K562 (cell line): ENCODE measurements around the gene ISYNA1. TPM values are rescaled to one million over a fixed set of nuclear protein-coding genes. Genes with fewer than 3 reads are reported as not detected.

Source experiments
- ATAC-seq: fragments of 200-7000 bp; cut with Tn5 transposase; 3 replicates; pipeline ENCODE4 v1.9.1; 2020; ENCODE audit warnings: moderate library complexity
- BruUV-seq: library from RNA; stranded (reverse); fragments of 400-500 nt; replicated peaks from 2 replicates; lab custom pipeline; 2021; lab: Mats Ljungman, UMichigan
- CTCF ChIA-PET: fragments of 300-600 bp; formaldehyde crosslinking; extraction: SDS; loops from one replicate; lab custom pipeline; 2021; ENCODE audit warnings: low intra/inter-chr PET ratio; lab: Yijun Ruan, JAX
- POLR2A ChIA-PET: fragments of 300-600, 350-650 bp; sonication (Branson Sonifier 250); formaldehyde crosslinking; extraction: SDS; loops from one replicate; lab custom pipeline; 2021; ENCODE audit warnings: antibody characterized with exemption, inconsistent platforms; lab: Yijun Ruan, JAX
- DNase-seq, 4 experiments: peaks; one replicate each; pipeline versions ENCODE4 v3.0.0 to v3.0.0-alpha.2; 2011 to 2018; ENCODE audit warnings: low spot score in 3 of 4, mixed read lengths in 3 of 4; ENCODE audit errors: extremely low read depth in 1 of 4
- FAIRE-seq: peaks from 2 replicates; lab custom pipeline; 2011; peaks lifted over from hg19 to GRCh38; lab: Jason Lieb, UNC
- H2AFZ ChIP-seq: 2 replicates; pipeline ENCODE4 v1.6.0; 2011; ENCODE audit warnings: low read depth, low read length, control low read depth, inconsistent platforms
- H3K27ac ChIP-seq: fragments of 200-600 bp; 3 replicates; pipeline ENCODE4 v1.8.0; 2011; ENCODE audit warnings: low read depth, mild to moderate bottlenecking, control low read depth, inconsistent platforms, low read length, moderate library complexity, mixed read lengths; ENCODE audit errors: extremely low read depth
- H3K27me3 ChIP-seq, 2 experiments: fragments of 300-600 bp in 1 of 2; 2 replicates in 1 of 2; 3 replicates in 1 of 2; pipeline versions ENCODE4 v1.6.0 to v1.8.0; 2011; ENCODE audit warnings: inconsistent platforms in 2 of 2, low read length in 2 of 2, mild to moderate bottlenecking in 1 of 2, mixed read lengths in 1 of 2, moderate library complexity in 1 of 2; ENCODE audit not compliant: control insufficient read depth in 2 of 2, insufficient read depth in 2 of 2
- H3K36me3 ChIP-seq: fragments of 300-600 bp; 3 replicates; pipeline ENCODE4 v1.8.0; 2011; ENCODE audit warnings: mild to moderate bottlenecking, low read length, inconsistent platforms; ENCODE audit not compliant: control insufficient read depth, insufficient read depth
- H3K4me1 ChIP-seq, 2 experiments: fragments of 200-600 bp in 1 of 2; replicated peaks in 1 of 2; 2 replicates in 1 of 2; 3 replicates in 1 of 2; pipeline versions ENCODE4 v1.5.1 to v1.8.0; 2011; ENCODE audit warnings: inconsistent platforms in 2 of 2, low read length in 2 of 2, mild to moderate bottlenecking in 1 of 2, mixed read lengths in 1 of 2, moderate library complexity in 1 of 2; ENCODE audit not compliant: control insufficient read depth in 2 of 2, insufficient read depth in 2 of 2
- H3K4me2 ChIP-seq: 2 replicates; pipeline ENCODE4 v1.6.1; 2011; ENCODE audit warnings: low read length, control low read depth, inconsistent platforms, mixed read lengths; ENCODE audit not compliant: insufficient read depth
- H3K4me3 ChIP-seq: fragments of 200-600 bp; sonication (generic), shearing (Covaris generic); 2 replicates; pipeline ENCODE4 v1.5.1; 2016; ENCODE audit warnings: control low read depth, inconsistent platforms
- H3K79me2 ChIP-seq: fragments of 200-600 bp; 3 replicates; pipeline ENCODE4 v1.8.0; 2011; ENCODE audit warnings: low read length, inconsistent platforms; ENCODE audit not compliant: control insufficient read depth, insufficient read depth
- H3K9ac ChIP-seq, 2 experiments: 2 replicates each; pipeline versions ENCODE4 v1.6.0 to v1.6.1; 2011; ENCODE audit warnings: low read depth in 2 of 2, low read length in 2 of 2, control low read depth in 1 of 2, inconsistent platforms in 1 of 2, mild to moderate bottlenecking in 1 of 2, mixed read lengths in 1 of 2; ENCODE audit not compliant: insufficient read depth in 1 of 2
- H3K9me1 ChIP-seq: one replicate; pipeline ENCODE4 v1.6.0; 2011; ENCODE audit warnings: inconsistent platforms, mild to moderate bottlenecking, low read length, moderate library complexity; ENCODE audit not compliant: control insufficient read depth, insufficient read depth
- H3K9me3 ChIP-seq: replicated peaks from 2 replicates; pipeline ENCODE4 v1.5.1; 2011; ENCODE audit warnings: low read depth, low read length, inconsistent platforms; ENCODE audit not compliant: control insufficient read depth, insufficient read depth
- H4K20me1 ChIP-seq: replicated peaks from 2 replicates; pipeline ENCODE4 v1.6.1; 2011; ENCODE audit warnings: low read length, inconsistent platforms, mixed read lengths; ENCODE audit not compliant: control insufficient read depth, insufficient read depth
- DPF2 ChIP-seq: fragments of 450-650 bp; IDR thresholded peaks from 2 replicates; pipeline ENCODE4 v1.6.1; 2016
- EGR1 ChIP-seq: fragments of 450-650 bp; conservative IDR thresholded peaks from 2 replicates; pipeline ENCODE4 v1.6.1; 2017; ENCODE audit warnings: mild to moderate bottlenecking
- ELK1 ChIP-seq: sonication (generic); formaldehyde crosslinking; IDR thresholded peaks from 2 replicates; pipeline ENCODE4 v1.8.1; 2022; ENCODE audit warnings: missing genetic modification reagents
- NFIC ChIP-seq: fragments of 450-650 bp; IDR thresholded peaks from 2 replicates; pipeline ENCODE4 v1.6.1; 2017; ENCODE audit warnings: mild to moderate bottlenecking, inconsistent platforms
- POLR2A ChIP-seq: fragments of 450-650 bp; conservative IDR thresholded peaks from 2 replicates; pipeline ENCODE4 v1.6.1; 2016
- SMARCA5 ChIP-seq: fragments of 450-650 bp; IDR thresholded peaks from 2 replicates; pipeline ENCODE4 v1.6.1; 2016
- SMARCE1 ChIP-seq: fragments of 450-650 bp; IDR thresholded peaks from 2 replicates; pipeline ENCODE4 v1.7.1; 2016; ENCODE audit warnings: mild to moderate bottlenecking
- TRIM28 ChIP-seq: fragments of 450-650 bp; IDR thresholded peaks from 2 replicates; pipeline ENCODE4 v1.6.1; 2017
- ZEB2 ChIP-seq: fragments of 450-650 bp; IDR thresholded peaks from 2 replicates; pipeline ENCODE4 v1.6.1; 2016
- ZNF140 ChIP-seq: fragments of 250-450 bp; sonication (Bioruptor Pico); IDR thresholded peaks from 2 replicates; pipeline ENCODE4 v1.8.0; 2021; ENCODE audit warnings: moderate library complexity, mild to moderate bottlenecking, inconsistent platforms
- WGBS: fragments of 100-300 bp; shearing (Covaris generic); methylation state at CpG from one replicate; pipeline ENCODE4 v1.1.6; 2016; ENCODE audit warnings: low coverage, mixed read lengths; ENCODE audit not compliant: insufficient coverage; ENCODE audit errors: missing lambda C conversion rate; 5-methylcytosine and 5-hydroxymethylcytosine counted together
- in situ Hi-C: fragments of 300-500 bp; cut with MboI; formaldehyde crosslinking; loops from 4 replicates; pipeline ENCODE4 v1.15.0; 2018; ENCODE audit warnings: inconsistent platforms, mixed read lengths
- intact Hi-C: fragments of 100-400 bp; cut with micrococcal nuclease; formaldehyde crosslinking; loops from 2 replicates; pipeline ENCODE4 v1.14.2; 2022
- polyA plus RNA-seq, 8 experiments: library from polyadenylated mRNA; depleted of rRNA in 4 of 8; stranded (reverse) in 5 of 8; unstranded in 3 of 8; fragments of >200 nt; fragmentation: Nextera tagmentation in 2 of 8; fragmentation: Illumina TruSeq in 1 of 8; extraction: Ambion mirVana in 2 of 8; extraction: Trizol in 1 of 8; gene quantifications; 2 replicates each; pipeline versions ENCODE4 v1.2.1 to v1.2.3, GENCODE V29; 2011 to 2014; ENCODE audit warnings: inconsistent platforms in 1 of 8, missing spikeins in 1 of 8
- total RNA-seq, 7 experiments: library from RNA; depleted of rRNA in 6 of 7; stranded (reverse); fragments of >200 nt in 6 of 7; fragmentation: Illumina TruSeq in 2 of 7; extraction: Trizol in 2 of 7; gene quantifications; 2 replicates each; pipeline versions ENCODE4 v1.2.1 to v1.2.3, GENCODE V29; 2011 to 2021; ENCODE audit warnings: low replicate concordance in 1 of 7

The ISYNA1 gene
- total and polyA plus RNA-seq, 9 of the 15 experiments (the other 6 are each of a cell fraction or from before 2014, with no cell fraction given) = 21.8 to 460 (median 93.2) TPM

DNA sequence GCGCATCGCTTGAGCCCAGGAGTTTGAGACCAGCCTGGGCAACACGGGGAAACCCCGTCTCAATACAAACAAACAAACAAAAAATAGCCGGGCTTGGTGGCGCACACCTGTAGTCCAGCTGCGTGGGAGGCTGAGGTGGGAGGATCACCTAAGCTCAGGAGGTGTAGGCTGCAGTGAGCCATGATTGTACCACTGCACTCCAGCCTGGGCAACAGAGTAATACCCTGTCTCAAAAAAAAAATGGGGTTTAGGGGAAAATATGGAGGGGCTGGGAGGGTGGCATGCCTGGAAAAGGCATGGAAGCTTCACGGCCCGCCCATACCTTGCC is 1.9 kb upstream of the ISYNA1 start:
- H3K9ac ChIP-seq = peak overlapping the region in 1 of 2 experiments; percentile 97; a peak in 1 of 4 replicates
- H3K9me3 ChIP-seq = no peaks in the 10 kb centered on the region
- H4K20me1 ChIP-seq = peaks cover 13% of the 10 kb centered on the region
- TF ChIP-seq POLR2A = 0 out of 2 replicates have a peak, but pooled peaks have one; percentile 35
- 0 out of 2 replicates have a peak, but pooled peaks have one; percentile 30 for TF ChIP-seq SMARCA5
- no peak for TF ChIP-seq ZNF140 (CRISPR knock-in tag)
- TF ChIP-seq NFIC = peak; percentile 2; the same call in 1 of the 2 replicates
- TF ChIP-seq TRIM28 = peak; percentile 77
- TF ChIP-seq ZEB2 = peak; percentile 75; the same call in 1 of the 2 replicates
- 0 out of 2 replicates have a peak, but pooled peaks have one; percentile 13 for TF ChIP-seq SMARCE1
- peak; percentile 72 for TF ChIP-seq EGR1
- TF ChIP-seq DPF2 = 0 out of 2 replicates have a peak, but pooled peaks have one; percentile 36
- no peak for TF ChIP-seq ELK1 (CRISPR knock-in tag)
- intact Hi-C loops (no loop called here), in situ Hi-C loops (no loop called here)
- DNase-seq (no peak), FAIRE-seq (no peak), ATAC-seq (no peak)
- BruUV-seq = no TSS peak
- H3K27me3 ChIP-seq = no peaks in the 10 kb centered on the region
- H3K36me3 ChIP-seq = peaks cover 40% of the 10 kb centered on the region
- H3K4me1 ChIP-seq = peaks cover 42 to 93% of the 10 kb centered on the region in 2 experiments
- H3K79me2 ChIP-seq = peaks cover 37% of the 10 kb centered on the region
- CTCF ChIA-PET = no interaction called here
- H3K9me1 ChIP-seq = peaks cover 11% of the 10 kb centered on the region
- H2AFZ ChIP-seq = no peak overlapping the region
- WGBS = 48% methylated on average over 9 of the region's 9 CpGs
- peak overlapping the region; percentile 88; the same call in 1 of the 2 replicates for H3K4me2 ChIP-seq
- POLR2A ChIA-PET = interaction anchor here (1.0 to 1.5 kb wide), 3 partner anchors 9 to 21 kb away, joined by 3 to 5 read pairs (median 4); partner anchors contain the start of gene SSBP4
- no peak overlapping the region for H3K4me3 ChIP-seq
- peak overlapping the region; percentile 94 for H3K27ac ChIP-seq
